ENCODE data around the gene CHD2. TPM values are rescaled to one million over a fixed set of nuclear protein-coding genes. Genes with fewer than 3 reads are reported as not detected.

CHD2 gene
- total and polyA plus RNA-seq, 2 donors (not counting 3 experiments of a cell fraction or from before 2014, with no cell fraction given): 53.8 to 97.9 TPM

- H2AFZ ChIP-seq (ENCODE audit: low read depth, low read length): no peak overlapping the region
- H3K27me3 ChIP-seq (ENCODE audit: control insufficient read depth in 2 of 2, insufficient read depth in 2 of 2, low read length in 2 of 2): no peaks in the 10 kb centered on the region
- no peaks in the 10 kb centered on the region for H3K4me1 ChIP-seq (ENCODE audit: control insufficient read depth, extremely low read depth, insufficient read depth, low read length)
- intact Hi-C loops (cut with micrococcal nuclease) (no loop called here), dilution Hi-C loops (cut with MboI; ENCODE audit: extremely low pct_ligation_motif_present, low sequenced_read_pairs) (no loop called here)
- H3K27ac ChIP-seq (ENCODE audit: insufficient read depth, low read depth, low read length): no peak overlapping the region
- peaks cover 80% of the 10 kb centered on the region for H3K79me2 ChIP-seq (ENCODE audit: control insufficient read depth, insufficient read depth, low read length)
- H3K4me3 ChIP-seq (replicated peaks in 1 of 3; ENCODE audit: insufficient read depth in 1 of 3, low read depth in 1 of 3, low read length in 3 of 3): no peak overlapping the region
- H3K9me1 ChIP-seq (replicated peaks; ENCODE audit: control insufficient read depth, extremely low read depth, insufficient read depth, low read length): no peaks in the 10 kb centered on the region
- TF ChIP-seq GATA2 (IDR thresholded peaks at IDR 0.05; ENCODE audit: insufficient read depth, insufficient read length, low read depth, low read length): no peak
- H3K9ac ChIP-seq (replicated peaks; ENCODE audit: extremely low read depth, insufficient read depth, low read length): no peak overlapping the region
- DNase-seq (ENCODE audit: low read depth, low spot score): no peak
- no peak overlapping the region for H3K4me2 ChIP-seq (ENCODE audit: insufficient read depth, low read length)
- no peaks in the 10 kb centered on the region for H3K9me3 ChIP-seq (replicated peaks; ENCODE audit: control insufficient read depth, insufficient read depth, low read length)
- POLR2A ChIA-PET: interaction anchor here (1.1 kb wide), 1 partner anchor 10 kb away, joined by 4 read pairs; no protein-coding TSS in a partner anchor
- H3K36me3 ChIP-seq (ENCODE audit: control insufficient read depth in 2 of 2, extremely low read depth in 1 of 2, insufficient read depth in 2 of 2, low read length in 2 of 2): peaks cover 20 to 43% of the 10 kb centered on the region in 2 experiments
- FAIRE-seq: no peak
- no TSS peak for BruUV-seq (replicated peaks)
- H4K20me1 ChIP-seq (replicated peaks; ENCODE audit: control insufficient read depth, extremely low read depth, insufficient read depth, low read length): peaks cover 2% of the 10 kb centered on the region
- CTCF ChIA-PET: interaction anchor here (1.4 to 5.0 kb wide), 5 partner anchors 9 to 134 kb away, joined by 3 to 18 read pairs (median 5); partner anchors contain the start of gene CHD2
Observed at GRCh38 chr15:92930054-92930621, 30.0 kb downstream of the CHD2 start.

GRCh38 chr15:92930776-92931175 lies 30.7 kb downstream of the CHD2 start:
- Histone ChIP-seq H3K9me3 (replicated peaks; ENCODE audit: control insufficient read depth, insufficient read depth, low read length) (no peaks in the 10 kb centered on the region), H2AFZ (ENCODE audit: low read depth, low read length) (no peak overlapping the region), H4K20me1 (replicated peaks; ENCODE audit: control insufficient read depth, extremely low read depth, insufficient read depth, low read length) (peaks cover 2% of the 10 kb centered on the region), H3K4me2 (ENCODE audit: insufficient read depth, low read length) (no peak overlapping the region), H3K9me1 (replicated peaks; ENCODE audit: control insufficient read depth, extremely low read depth, insufficient read depth, low read length) (no peaks in the 10 kb centered on the region), H3K27ac (ENCODE audit: insufficient read depth, low read depth, low read length) (no peak overlapping the region), H3K79me2 (ENCODE audit: control insufficient read depth, insufficient read depth, low read length) (peaks cover 80% of the 10 kb centered on the region), H3K4me3 (replicated peaks in 1 of 3; ENCODE audit: insufficient read depth in 1 of 3, low read depth in 1 of 3, low read length in 3 of 3) (no peak overlapping the region), H3K4me1 (ENCODE audit: control insufficient read depth, extremely low read depth, insufficient read depth, low read length) (no peaks in the 10 kb centered on the region), H3K9ac (replicated peaks; ENCODE audit: extremely low read depth, insufficient read depth, low read length) (no peak overlapping the region), H3K36me3 (ENCODE audit: control insufficient read depth in 2 of 2, extremely low read depth in 1 of 2, insufficient read depth in 2 of 2, low read length in 2 of 2) (peaks cover 23 to 37% of the 10 kb centered on the region in 2 experiments), H3K27me3 (ENCODE audit: control insufficient read depth in 2 of 2, insufficient read depth in 2 of 2, low read length in 2 of 2) (no peaks in the 10 kb centered on the region)
- FAIRE-seq: no peak
- CTCF ChIA-PET: interaction anchor here (1.4 to 5.0 kb wide), 3 partner anchors 31 to 135 kb away, joined by 3 to 18 read pairs (median 4); partner anchors contain the start of gene CHD2
- POLR2A ChIA-PET: interaction anchor here (1.1 kb wide), 1 partner anchor 9 kb away, joined by 4 read pairs; no protein-coding TSS in a partner anchor
- DNase-seq (ENCODE audit: low read depth, low spot score): no peak
- BruUV-seq (replicated peaks): no TSS peak
- TF ChIP-seq CTCF (IDR thresholded peaks at IDR 0.05; ENCODE audit: extremely low read depth in 1 of 2, insufficient read depth in 1 of 2, low read depth in 1 of 2, low read length in 2 of 2): no peak
- TF ChIP-seq JUN (IDR thresholded peaks at IDR 0.05; ENCODE audit: borderline replicate concordance, insufficient read depth, insufficient read length, low read depth): no peak
- TF ChIP-seq EZH2 (IDR thresholded peaks at IDR 0.05; ENCODE audit: borderline replicate concordance, low read depth, low read length, severe bottlenecking): no peak
- TF ChIP-seq FOS (IDR thresholded peaks at IDR 0.05; ENCODE audit: borderline replicate concordance, insufficient read depth, low read length): no peak
- TF ChIP-seq MYC (IDR thresholded peaks at IDR 0.05; ENCODE audit: low read depth, low read length): no peak
- TF ChIP-seq MAX (IDR thresholded peaks at IDR 0.05; ENCODE audit: insufficient read depth, insufficient read length): no peak
- TF ChIP-seq POLR2AphosphoS5 (IDR thresholded peaks at IDR 0.05; ENCODE audit: insufficient read depth, low read depth, low read length): no peak
- no peak for TF ChIP-seq GATA2 (IDR thresholded peaks at IDR 0.05; ENCODE audit: insufficient read depth, insufficient read length, low read depth, low read length)
- TF ChIP-seq POLR2A (IDR thresholded peaks at IDR 0.05; ENCODE audit: low read depth, low read length): no peak
- dilution Hi-C loops (cut with MboI; ENCODE audit: extremely low pct_ligation_motif_present, low sequenced_read_pairs): no loop called here
- intact Hi-C loops (cut with micrococcal nuclease): no loop called here
